Activated naive CD4-positive, alpha-beta T cell (primary cell): ENCODE measurements around the gene CXCR4.

Experiments used
- DNase-seq, 4 experiments: peaks; one replicate each; lab custom pipeline; 2025; lab: John Stamatoyannopoulos, UW

Gene CXCR4

DNA sequence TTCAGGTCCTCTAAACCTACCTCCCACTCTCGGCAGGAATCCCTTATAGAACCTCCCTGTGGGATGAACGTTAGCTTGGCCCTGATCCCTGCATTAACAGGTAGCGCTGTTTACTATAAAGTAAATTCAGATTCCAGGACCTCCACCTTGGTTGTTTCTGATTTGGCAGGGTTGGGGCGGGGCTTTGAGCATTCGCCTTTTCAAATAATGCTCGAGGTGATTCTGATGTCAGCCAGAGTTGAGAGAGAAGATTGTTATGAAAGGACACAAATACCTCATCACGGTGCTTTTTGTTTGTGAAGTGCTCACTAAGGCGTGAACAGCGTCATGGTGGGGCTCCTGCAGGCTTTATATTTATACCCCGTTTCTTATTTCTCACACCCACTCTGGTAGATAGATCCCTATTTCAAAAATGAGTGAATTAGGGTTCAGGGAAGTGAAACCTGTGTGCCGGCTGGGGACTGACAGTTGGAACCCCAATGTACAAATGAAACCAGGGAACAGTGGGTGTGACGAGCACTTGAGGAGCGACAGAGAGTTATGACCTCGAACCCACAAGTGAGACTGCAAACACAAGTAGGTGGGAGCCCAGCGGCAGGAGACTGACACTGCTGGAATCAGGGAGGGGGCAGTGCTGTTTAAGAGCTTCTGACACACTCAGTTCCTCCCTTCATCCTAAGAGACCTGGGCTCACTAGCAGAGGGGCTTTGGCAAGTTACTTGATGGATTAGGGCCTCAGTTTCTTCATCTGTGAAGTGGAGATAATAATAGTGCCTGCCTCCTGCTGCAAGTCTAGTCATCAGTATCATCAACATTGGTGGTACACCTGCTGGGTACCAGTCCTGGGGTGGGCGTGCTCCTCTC is 14.2 kb upstream of the CXCR4 start:
- DNase-seq: peak; percentile 10 to 75 (median 44)

DNA sequence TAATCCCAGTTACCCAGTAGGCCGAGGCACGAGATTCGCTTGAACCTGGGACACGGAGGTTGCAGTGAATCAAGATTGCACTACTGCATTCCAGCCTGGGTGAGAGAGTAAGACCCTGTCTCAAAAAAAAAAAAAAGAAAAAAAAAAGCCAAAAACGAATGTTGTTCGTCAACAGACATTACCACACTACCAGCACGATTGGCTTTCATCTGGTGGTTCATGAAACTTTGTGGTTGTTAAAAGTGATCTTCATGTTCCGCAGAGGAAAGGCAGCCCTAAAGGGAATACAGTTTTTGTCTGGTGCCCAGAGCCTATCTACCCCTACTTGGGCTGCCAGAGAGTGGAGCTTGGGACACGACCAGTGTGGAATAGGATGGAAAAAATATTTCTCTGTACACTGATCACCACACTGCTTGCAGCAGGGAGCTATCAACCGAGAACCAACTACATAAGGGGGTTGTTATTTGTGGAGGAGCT is 13.6 kb upstream of the CXCR4 start:
- DNase-seq: peak in 2 of 4 experiments; percentile 39

DNA sequence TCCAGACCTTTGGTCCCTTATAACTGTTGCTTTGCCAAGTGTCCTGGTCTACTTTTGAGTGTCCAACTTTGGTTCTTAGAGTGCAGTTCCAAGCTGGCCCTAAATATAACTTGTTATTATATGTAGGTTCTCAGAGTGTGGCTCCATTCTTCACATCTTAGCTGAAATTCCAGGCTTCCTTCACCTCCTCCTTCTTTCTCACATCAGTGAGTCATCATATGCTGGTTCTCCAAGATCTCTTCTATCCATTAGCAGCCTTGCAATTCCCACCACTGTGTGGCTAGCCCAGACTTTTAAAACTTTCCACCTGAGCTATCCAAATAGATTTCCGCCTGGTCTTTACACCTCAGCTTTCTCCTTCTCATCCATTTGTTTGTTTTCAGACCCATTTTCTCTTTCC is 12.6 kb upstream of the CXCR4 start:
- no peak for DNase-seq

DNA sequence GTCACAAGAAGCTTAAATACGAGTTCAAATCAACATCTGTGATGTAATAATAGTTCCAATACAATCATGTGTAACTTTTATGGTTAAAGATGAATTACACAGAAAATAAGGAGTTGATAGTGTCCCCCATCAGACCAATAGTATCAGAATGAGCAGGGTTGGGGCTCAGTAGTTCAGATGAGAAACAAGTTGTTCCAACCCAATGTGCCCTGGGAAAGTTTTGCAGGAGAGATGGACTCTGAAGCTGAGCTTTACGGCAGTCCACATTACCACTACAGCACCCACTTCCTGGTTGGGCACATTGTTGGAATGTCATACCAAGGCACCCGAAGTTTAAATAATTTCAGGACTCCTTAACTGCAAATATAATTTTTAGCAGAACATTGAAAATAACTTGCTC is 12.1 kb upstream of the CXCR4 start:
- no peak for DNase-seq

DNA sequence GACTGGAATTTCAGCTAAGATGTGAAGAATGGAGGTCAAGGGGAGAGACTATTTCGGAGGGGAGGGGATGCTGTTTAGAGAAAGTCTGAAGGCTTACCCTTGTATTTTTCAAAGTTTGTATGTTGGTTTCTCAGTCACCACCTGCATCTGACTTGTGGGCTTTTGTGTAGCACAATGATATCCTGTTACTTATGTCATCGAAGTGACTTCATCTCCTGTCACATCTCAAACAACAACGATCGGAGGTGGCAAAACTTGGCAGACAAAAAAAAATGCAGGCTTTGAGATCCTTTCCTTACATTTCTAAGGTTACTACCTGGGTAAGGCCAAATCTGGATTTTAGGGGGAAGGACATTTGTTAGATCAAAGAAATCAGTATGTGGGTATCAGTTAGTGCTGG is 11.7 kb upstream of the CXCR4 start:
- no peak for DNase-seq

DNA sequence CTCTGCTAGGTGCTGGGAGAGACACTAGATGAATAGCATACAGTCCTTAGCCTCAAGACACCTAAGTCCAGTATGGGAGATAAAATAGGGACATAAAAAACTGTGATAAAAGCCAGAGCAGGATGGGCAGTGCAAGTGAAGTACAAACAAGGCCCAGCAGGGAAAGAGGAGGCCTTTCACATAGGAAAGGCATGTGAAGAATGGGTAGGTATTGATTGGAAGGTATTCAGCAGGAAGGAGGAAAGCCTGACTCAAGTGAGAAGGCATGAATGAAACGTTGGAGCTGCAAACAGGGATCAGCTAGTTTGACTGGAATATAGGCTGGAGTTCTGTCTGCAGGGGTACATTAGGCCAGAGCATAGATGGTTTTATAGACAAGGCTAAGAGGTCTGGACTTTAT is 11.0 kb upstream of the CXCR4 start:
- DNase-seq: no peak

DNA sequence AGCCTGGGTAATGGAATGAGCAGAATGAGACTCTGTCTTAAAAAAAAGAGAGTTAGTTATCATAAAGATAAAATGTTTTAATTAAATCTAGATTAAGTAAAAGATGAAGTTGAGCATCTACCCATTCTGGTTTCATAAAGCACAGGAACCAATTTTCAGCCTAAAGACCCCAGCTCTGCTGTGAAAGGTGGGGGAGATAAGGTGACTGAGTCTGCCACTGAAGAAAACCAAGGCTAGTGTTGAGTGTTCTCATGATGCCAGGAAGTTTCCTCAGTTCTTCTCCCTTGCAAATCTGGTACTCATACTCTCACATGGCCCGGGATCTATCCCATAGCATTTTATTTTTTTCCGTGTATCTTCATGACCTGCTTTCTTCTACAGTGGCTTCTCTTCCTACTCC is 10.4 kb upstream of the CXCR4 start:
- no peak for DNase-seq

DNA sequence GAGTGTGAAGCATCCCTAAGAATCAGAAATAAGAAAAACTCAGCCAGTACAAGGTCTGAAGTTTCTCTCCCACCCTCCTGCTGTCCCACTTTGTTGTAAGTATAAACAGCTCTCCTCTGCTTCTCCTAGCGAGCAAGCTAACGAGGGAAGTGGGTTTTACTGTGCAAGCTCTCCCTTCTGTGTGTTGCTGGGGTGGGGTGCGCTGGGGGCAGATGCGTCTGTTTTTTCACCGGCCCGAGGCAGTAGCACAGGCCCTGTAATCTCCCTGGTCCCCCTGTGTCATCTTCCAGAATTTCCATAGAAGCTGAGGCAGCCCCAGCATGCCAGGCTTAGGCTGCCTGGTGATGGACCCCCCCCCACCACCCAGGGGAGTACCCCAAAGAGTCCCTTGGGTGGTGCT is 9.4 kb upstream of the CXCR4 start:
- DNase-seq: peak in 2 of 4 experiments; percentile 9 to 20

DNA sequence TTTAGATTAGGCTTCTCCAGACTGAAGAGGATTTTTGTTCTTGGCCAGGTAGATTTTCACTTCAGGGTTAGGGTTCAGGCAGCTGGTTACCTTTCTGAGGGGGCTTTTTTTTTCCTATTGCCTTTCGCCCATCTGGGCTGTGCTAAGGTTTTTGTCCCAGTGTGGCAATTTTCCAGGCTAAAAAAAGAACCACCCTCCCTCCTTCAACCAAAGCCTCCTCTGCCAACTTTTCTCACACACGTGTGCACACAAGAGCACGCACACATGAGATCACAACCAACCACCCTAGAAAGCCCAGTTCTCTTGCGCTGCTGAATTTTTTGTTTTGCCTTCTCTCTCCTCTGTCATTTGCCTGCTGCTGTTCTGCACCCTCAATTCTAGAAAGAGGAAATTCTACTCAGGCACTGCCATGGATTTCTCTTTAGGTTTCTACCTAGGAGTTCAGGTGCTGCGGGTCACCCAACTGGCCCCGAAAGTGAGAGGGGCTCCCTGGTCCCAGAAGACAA is 8.5 kb upstream of the CXCR4 start:
- DNase-seq: no peak

DNA sequence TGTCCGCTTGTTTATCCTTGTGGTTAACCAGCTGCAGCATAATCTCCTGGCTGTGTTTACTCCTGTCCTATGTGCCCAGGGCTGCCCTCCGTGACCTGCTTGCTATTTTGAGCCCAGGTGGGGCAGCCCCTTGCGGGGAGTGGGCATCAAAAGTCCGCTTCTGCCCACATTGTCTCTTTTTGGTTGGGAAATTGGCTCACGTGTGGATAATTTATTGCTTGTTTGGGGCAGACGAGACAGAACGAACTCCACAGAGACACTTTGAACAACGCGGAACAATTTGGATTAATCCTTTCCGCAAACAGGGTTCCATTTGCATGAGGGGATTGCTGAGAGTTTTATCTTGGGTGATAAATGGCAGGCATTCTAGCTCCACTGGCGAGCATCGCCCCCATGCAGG is 8.1 kb upstream of the CXCR4 start:
- no peak for DNase-seq

DNA sequence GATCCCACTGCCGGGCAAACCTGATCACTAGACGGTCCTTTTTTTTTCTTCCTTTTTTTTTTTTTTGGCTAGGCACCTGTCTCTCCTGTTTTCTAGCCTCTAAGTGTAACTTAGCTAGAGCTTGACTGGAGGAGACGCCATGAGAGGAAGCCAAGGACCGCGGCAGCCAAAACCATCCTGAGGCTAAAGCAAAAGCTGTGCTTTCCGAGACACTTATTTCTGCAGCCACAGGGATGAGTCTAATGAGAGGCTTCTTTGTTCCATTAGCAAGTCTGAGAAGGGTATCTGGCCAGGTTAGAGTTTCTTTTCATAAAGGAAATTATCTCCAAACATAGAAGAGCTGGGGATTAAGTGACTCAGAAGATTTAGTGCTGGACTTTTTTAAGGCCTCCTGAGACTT is 7.3 kb upstream of the CXCR4 start:
- no peak for DNase-seq

DNA sequence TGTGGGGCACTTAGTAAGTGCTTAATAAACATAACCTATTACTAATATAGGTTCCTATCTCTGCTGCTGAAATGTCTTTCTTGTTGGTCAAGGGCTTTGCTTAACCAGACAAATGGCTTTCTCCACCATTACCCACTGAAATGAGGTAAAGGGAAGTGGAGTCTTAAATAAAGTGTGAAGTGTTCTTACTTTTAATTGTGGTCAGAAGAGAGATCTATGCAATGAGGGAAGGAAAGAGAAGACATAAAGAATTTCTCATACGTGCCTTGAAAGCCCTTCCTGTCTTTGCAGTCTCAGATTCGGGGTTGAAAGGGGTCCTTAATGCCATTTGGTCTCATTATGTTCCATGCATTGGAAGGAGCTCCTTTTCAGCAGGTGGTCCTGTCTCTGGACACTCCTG is 6.9 kb upstream of the CXCR4 start:
- DNase-seq: no peak

DNA sequence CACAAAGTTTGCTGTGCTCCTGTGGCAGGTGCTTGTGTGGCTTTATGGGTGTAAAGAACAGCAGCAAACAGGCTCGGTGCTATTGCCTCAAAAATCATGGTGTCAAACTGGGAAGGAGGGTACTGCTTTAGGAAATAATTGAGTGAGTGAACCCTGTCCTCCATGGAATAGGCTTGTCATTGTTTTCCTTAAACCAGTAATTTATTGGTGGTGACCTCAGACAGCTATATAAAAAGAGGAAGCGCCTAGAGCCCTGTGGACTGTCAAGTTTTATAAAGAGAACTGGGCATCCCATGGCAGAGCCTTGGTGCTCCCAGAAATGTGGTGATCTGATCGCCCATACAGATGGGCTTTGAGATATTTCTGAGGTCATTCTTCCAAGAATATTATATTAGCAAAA is 4.7 kb upstream of the CXCR4 start:
- no peak for DNase-seq

DNA sequence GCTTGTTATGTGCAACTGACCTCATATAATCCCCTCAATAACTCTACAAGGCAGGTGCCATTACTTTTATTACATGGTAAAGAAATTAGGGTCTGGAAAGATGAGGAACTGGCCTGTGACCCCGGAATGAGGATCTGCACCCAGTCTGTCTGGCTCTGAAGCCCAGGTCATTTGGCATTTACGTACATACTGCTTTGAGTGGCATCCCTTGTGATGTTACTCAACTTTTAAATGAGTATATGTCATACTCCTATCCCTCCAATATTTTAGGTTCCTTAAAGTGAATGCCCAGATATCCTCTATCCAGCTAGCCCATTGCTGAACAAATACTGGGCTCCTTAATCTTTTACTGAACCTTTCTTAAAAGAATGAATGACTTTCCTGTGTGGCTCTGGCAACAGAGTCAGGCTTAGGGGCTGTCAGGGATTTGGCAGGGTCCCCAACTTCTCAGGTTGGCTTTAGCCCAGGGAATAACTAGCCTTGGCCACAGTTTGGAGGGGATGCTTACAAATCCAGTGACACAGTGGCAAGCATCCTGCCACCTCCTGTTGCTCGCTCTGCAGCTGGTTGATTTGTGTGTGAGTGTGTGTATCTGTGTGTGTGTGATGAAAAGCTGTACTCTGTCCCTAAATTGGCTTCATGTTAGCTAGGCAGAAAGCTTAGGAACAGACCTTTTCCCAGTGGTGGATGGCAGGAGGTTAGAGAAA is 3.4 kb upstream of the CXCR4 start:
- no peak for DNase-seq

DNA sequence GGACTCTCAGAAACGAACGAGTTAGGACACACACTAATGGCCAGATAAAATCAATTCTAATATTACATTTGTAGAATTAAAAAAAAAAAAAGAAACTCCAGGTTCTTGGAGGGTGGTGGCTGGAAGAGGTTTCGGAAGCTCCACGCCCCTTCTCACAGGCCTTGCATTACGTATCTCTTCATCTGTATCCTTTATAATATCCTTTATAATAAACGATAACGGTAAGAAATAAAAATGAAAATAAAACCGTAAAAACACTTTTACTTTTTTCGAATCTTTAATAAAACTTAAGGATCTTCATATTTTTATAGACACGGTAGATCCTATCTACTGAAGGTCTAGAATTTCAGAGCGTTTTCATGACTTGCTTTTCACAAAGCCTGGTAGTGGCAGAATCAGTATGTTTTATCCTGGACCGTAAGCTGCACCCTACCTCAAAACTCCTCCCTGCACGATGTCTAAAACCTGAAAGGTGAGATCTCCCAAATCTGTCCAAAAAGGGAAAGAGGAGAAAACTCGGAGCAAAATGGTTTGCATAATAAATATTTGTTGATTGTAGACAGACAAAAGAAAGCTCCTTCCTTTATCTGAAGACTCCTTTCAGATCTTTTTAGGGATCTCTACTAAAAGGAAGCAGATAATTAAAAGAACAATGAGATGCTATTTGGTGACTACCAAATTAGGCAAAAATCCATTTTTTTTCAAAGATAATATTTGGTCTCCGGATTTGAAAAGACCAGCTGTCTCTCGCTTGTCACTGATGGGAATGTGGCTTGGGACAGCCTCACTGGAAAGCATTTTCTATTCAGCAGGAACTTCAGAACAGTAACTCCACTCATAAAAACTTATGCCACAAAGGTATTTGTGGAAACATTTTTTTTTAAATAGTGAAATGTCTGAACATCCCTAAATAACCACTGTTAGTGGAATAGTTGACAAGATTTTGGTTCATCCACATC is 2.0 kb upstream of the CXCR4 start:
- no peak for DNase-seq

DNA sequence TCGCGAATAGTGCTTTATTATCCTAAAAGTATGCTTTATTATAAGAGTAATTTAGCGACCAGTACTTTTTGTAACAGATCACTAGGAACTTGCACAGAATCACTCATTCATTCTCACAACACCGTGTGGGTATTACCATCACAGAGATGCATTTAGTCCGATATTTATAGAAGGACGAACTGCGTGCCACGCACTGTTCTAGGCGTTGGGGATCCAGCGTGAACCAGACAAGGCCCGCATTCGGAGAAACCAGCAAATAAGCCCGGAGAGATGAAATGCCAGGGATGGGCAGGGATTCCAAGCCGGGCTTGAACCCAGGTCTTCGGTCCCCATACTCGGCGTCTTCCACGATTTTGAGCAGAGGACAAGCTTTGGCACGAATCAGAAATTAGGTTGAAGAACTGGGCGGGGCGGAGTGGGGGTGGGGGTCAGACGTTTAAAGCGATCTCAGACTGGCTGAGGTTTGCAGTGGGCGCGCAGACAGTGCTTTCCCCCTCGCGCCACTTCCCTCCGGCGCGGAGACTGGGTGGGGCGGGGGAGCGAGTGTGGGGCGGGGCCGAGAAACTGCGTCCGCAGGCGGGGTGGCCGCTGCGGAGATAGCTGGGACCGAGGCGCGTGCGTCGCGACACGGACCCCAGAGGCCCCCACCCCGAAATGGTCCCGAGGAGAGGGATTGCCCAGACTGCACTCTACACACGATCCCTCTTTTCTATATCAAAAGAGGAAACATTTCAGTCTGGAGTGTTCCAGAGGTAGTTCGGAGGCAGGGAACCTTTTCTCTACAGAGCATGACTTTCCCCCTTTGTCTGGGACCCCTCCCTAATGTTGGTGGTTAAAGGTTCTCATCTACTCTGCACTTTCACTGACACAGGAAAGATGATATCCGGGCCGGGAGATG is 1.1 kb upstream of the CXCR4 start:
- DNase-seq: peak; percentile 17 to 88 (median 55)

DNA sequence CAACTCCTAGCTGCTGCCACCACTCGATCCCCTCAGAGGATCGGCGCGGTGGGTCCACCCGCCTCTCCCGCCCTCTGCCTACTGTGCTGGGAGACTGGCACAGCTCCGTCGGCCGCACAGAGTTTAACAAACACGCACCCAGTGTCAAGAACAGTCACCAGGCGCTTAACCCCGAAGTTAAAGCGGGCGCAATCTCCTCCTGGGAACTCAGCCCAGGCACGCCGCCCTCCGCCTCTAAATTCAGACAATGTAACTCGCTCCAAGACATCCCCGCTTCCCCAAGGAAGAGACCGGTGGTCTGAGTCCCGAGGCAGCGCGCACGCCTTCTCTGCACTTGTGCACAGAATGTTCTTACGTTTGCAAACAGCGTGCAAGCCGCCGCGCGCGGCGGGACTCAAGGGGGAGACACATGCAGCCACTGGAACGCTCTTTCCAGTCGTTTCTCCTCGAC is 533 bp downstream of the CXCR4 start:
- peak in 3 of 4 experiments; percentile 31 to 57 (median 56) for DNase-seq

DNA sequence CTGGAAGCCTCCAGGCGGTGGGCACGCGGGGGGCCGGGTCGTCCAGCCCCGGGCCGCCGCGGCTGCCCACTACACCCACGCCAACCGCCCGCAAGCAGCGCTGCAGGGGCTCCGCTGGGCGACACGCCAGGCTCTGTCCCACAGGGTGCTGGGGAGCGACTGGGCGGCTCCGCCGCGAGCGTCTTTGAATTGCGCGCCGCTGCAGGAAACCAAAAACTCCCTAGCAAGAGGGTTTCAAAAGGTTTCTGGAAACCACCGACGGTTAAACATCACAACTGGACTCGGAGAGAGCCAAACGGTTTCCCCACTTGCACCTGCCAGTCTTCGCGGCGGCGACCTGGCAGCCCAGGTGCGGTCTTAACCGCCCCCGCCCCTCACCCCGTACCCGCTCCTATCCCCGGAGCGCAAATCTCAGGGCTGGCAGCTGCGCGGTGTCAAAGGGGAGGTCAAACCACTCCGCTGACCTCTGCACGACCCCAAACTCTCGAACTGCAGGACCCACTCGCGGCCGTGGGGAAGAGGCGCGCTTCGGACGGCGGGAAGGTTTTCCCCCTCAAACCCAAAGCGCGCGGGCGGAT is 1.0 kb downstream of the CXCR4 start:
- peak; percentile 12 to 62 (median 36) for DNase-seq

DNA sequence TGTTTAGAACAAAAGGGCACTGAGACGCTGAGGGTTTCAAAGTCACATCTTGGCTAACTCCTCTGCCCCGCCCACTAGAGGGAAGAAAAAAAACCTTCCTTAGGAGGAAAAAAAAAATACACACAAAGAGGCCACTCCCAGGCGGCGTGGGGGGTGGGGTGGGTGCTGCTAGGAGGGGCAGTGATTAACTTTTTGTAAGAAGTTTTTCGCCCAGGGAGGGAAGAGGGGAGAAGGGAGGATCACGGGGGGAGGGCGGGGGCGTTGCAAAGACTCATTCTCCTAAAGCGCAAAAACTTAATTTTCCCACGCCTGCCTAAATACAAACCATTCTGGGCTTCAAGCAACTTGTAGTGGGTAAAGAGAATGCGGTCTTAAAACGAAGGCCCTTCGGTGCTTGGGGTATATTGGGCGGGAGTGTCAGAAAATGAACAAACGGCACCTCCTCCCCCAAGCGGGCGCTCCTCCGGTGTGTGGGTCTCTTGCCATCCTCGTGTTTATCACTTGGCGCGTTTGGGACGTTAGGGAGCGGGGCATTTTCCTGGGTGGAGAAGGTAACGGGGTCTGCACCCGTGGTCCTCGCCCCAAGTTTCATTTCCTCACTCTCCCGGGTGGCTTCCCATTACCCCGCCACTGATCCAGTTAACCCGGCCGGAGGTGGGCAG is 1.7 kb downstream of the CXCR4 start:
- DNase-seq: peak in 2 of 4 experiments; percentile 68 to 87
